A204.1 (cell line): ENCODE results near the gene PODN.

ENCODE experiments used
- FAIRE-seq: peaks from 2 replicates; lab custom pipeline; 2012; peaks lifted over from hg19 to GRCh38; lab: Jason Lieb, UNC

PODN gene

GRCh38 chr1:53114581-53115400 is 52.8 kb downstream of the PODN start:
- no peak for FAIRE-seq

- FAIRE-seq = no peak
Observed at GRCh38 chr1:53115403-53116306, 53.6 kb downstream of the PODN start.

GRCh38 chr1:53116307-53116810 is 54.3 kb downstream of the PODN start:
- FAIRE-seq = no peak

- no peak for FAIRE-seq
Observed at GRCh38 chr1:53116933-53117600, 55.1 kb downstream of the PODN start.

GRCh38 chr1:53117836-53118235 is 55.8 kb downstream of the PODN start:
- FAIRE-seq = no peak

- no peak for FAIRE-seq
Observed at GRCh38 chr1:53120659-53121058, 58.6 kb downstream of the PODN start.

- FAIRE-seq = no peak
Observed at GRCh38 chr1:53121319-53122172, 59.5 kb downstream of the PODN start.

GRCh38 chr1:53122201-53122885 is 60.3 kb downstream of the PODN start:
- FAIRE-seq = no peak

GRCh38 chr1:53122961-53123413 is 61.0 kb downstream of the PODN start:
- no peak for FAIRE-seq

- no peak for FAIRE-seq
Observed at GRCh38 chr1:53123453-53124140, 61.6 kb downstream of the PODN start.

GRCh38 chr1:53125122-53125521 is 63.1 kb downstream of the PODN start:
- no peak for FAIRE-seq

GRCh38 chr1:53125623-53126360 is 63.8 kb downstream of the PODN start:
- no peak for FAIRE-seq

- FAIRE-seq = no peak
Observed at GRCh38 chr1:53126495-53126894, 64.5 kb downstream of the PODN start.

- FAIRE-seq = no peak
Observed at GRCh38 chr1:53127546-53127945, 65.5 kb downstream of the PODN start.

GRCh38 chr1:53128401-53128800 is 66.4 kb downstream of the PODN start:
- FAIRE-seq = no peak

- FAIRE-seq = no peak
Observed at GRCh38 chr1:53129891-53130597, 68.0 kb downstream of the PODN start.

GRCh38 chr1:53130598-53130877 is 68.5 kb downstream of the PODN start:
- no peak for FAIRE-seq

- no peak for FAIRE-seq
Observed at GRCh38 chr1:53130878-53131589, 69.0 kb downstream of the PODN start.

GRCh38 chr1:53131590-53131938 is 69.6 kb downstream of the PODN start:
- no peak for FAIRE-seq
